Dedifferentiated amniotic fluid mesenchymal stem cell (primary cell): ENCODE data around the gene DPYSL4.
"Not testable (repeated sequence)": the region's sequence is repeated elsewhere in the genome, so short reads cannot be mapped to it uniquely, and the experiment has no call there.

Experiments
- DNase-seq: peaks from one replicate; pipeline ENCODE4 v3.0.0-alpha.2; 2016; ENCODE audit errors: extremely low spot score

The DPYSL4 gene

DNA sequence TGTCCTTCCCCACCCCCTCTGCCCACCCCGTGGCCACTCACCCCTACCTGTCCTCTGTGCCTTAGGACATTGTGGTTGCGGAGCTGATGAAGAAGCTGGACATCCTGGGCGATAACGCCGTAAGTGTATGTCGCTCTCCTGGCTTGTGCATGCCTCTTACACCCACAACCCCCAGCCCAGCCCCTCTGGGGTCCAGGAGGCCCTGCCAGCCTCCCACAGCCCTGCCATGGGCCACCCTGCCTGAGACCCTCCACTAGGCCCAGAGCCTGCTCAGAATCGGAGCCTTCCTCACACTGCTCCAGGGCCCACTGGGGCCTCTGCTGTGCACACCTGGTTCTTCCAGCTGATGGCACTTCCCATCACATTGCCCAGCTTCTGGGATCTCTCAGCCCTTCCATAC is 36.8 kb upstream of the DPYSL4 start:
- no peak for DNase-seq

- no peak for DNase-seq
These were observed 36.0 kb upstream of the DPYSL4 start for GRCh38 chr10:132150777-132151176.

- DNase-seq, result no peak
These were observed 35.3 kb upstream of the DPYSL4 start for GRCh38 chr10:132151286-132151950.

GRCh38 chr10:132151951-132152505 is 34.7 kb upstream of the DPYSL4 start:
- no peak for DNase-seq

- no peak for DNase-seq
These were observed 33.7 kb upstream of the DPYSL4 start for GRCh38 chr10:132152896-132153580.

GRCh38 chr10:132153616-132154217 is 33.0 kb upstream of the DPYSL4 start:
- DNase-seq, result no peak

DNA sequence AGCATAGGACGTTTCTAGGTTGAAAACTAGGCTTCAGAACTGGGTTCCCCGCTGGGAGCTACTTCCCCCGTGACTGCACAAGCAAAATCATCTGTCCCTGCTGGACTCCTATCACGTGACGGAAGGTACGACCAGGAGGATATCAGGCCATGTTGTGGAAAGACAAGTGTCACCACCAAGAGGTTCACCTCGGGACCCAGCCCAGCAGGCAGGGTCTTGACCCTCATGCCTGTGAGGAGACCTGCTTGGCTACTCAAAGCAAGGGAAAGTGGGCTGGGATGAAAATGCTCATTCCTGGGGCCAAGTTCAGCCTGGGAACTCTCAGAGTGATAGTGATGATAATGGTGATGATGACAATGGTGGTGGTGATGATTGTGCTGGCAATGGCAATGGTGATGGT is 32.3 kb upstream of the DPYSL4 start:
- DNase-seq, result no peak

GRCh38 chr10:132154931-132155330 is 31.8 kb upstream of the DPYSL4 start:
- no peak for DNase-seq

GRCh38 chr10:132155723-132156381 is 30.9 kb upstream of the DPYSL4 start:
- no peak for DNase-seq

GRCh38 chr10:132156382-132156781 is 30.4 kb upstream of the DPYSL4 start:
- no peak for DNase-seq

GRCh38 chr10:132157101-132157500 is 29.6 kb upstream of the DPYSL4 start:
- no peak for DNase-seq

DNA sequence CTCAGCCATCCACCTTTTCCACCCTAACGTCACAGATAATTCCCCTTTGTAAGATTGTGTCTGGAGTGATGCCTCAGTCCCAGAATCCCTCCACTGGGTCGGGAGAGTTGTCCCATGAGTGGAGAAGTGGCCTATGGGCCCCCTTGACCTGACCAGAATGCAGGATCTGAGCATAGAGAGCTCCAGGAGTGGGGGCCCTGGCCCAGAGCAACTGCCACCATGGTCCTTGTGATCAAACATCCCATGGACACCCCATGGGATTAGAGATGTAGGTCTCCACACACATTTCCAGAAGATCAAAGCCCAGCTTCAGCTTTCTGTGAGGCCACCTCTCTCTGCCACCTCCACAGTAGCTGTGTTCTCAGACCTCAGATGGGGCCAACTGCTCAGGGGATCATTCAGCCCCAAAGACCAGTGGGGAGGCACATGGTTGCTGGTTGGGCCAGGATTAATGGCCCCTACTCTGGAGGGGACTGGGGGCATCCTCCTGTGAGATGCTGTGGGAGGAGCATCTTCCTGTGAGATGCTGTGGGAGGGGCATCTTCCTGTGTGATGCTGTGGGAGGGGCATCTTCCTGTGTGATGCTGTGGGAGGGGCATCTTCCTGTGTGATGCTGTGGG is 28.5 kb upstream of the DPYSL4 start:
- no peak for DNase-seq

DNA sequence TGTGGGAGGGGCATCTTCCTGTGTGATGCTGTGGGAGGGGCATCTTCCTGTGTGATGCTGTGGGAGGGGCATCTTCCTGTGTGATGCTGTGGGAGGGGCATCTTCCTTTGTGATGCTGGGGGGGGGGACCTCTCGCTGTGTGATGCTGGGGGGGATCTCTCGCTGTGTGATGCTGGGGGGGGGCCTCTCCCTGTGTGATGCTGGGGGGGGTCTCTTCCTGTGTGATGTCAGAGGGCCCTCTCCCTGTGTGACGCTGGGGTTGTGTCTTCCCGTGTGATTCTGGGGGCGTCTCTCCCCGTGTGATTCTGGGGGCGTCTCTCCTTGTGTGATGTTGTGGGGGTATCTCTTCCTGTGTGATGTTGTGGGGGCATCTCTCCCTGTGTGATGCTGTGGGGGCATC is 27.9 kb upstream of the DPYSL4 start:
- DNase-seq, result no peak

DNA sequence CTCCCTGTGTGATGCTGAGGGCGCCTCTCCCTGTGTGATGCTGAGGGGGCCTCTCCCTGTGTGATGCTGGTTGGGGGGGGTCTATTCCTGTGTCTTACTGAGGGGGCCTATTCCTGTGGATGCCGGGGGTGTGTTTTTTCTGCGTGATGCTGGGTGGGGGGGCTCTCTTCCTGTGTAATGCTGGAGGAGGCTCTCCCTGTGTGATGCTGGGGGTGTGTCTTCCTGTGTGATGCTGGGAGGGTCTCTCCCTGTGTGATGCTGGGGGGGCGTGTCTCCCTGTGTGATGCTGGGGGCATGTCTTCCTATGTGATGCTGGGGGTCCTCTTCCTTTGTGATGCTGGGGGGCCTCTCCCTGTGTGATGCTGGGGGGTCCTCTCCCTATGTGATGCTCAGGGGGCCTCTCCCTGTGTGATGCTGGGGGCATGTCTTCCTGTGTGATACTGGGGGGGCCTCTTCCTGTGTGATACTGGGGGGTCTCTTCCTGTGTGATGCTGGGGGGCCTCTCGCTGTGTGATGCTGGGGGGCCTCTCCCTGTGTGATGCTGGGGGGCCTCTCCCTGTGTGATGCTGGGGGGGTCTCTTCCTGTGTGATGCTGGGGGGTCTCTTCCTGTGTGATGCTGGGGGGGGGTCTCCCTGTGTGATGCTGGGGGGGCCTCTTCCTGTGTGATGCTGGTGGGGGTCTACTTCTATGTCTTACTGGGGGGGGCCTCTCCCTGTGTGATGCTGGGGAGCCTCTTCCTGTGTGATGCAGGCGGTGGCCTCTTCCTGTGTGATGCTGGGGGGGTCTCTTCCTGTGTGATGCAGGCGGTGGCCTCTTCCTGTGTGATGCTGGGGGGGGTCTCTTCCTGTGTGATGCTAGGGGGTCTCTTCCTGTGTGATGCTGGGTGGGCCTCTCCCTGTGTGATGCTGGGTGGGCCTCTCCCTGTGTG is 27.2 kb upstream of the DPYSL4 start:
- DNase-seq, result not testable (repeated sequence)

DNA sequence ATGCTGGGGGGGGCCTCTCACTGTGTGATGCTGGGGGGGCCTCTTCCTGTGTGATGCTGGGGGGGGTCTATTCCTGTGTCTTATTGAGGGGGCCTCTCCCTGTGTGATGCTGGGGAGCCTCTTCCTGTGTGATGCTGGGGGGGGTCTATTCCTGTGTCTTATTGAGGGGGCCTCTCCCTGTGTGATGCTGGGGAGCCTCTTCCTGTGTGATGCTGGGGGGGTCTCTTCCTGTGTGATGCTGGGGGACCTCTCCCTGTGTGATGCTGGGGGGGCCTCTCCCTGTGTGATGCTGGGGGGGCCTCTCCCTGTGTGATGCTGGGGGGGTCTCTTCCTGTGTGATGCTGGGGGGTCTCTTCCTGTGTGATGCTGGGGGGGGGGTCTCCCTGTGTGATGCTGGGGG is 26.5 kb upstream of the DPYSL4 start:
- DNase-seq, result not testable (repeated sequence)

- DNase-seq, result not testable (repeated sequence)
These were observed 25.7 kb upstream of the DPYSL4 start for GRCh38 chr10:132160834-132161622.

GRCh38 chr10:132162021-132162531 is 24.7 kb upstream of the DPYSL4 start:
- DNase-seq, result no peak

DNA sequence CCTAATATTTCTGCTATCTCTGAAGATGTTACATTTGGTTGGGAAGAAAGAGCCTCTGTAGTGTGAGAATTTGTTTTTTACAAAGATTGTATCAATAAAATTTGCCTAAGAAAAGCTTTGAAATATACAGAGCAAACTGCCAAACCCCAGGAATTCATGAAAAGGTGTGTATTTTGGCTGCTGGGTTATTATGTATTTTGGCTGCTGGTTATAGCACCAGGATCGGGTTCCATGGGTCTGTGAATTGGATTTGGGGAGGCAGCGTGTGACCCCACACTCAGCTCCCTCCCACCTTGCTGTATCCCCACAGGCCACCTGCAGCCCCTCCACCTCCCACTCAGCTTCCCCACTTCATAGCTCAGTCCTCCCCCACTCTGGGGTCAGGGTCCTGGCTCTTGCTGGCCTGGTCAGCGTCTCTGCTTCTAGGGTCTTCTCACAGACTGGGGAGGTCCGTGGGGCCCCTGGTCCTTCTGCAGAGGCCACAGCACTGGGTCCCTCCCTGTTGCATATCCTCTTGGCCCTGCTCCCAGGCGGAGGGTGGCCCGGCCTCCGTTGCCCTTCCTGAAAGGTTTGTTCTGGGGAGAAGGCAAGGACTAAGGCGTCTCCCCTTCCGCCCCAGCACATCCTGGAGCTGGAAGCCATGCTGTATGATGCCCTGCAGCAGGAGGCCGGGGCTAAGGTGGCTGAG is 24.0 kb upstream of the DPYSL4 start:
- no peak for DNase-seq

DNA sequence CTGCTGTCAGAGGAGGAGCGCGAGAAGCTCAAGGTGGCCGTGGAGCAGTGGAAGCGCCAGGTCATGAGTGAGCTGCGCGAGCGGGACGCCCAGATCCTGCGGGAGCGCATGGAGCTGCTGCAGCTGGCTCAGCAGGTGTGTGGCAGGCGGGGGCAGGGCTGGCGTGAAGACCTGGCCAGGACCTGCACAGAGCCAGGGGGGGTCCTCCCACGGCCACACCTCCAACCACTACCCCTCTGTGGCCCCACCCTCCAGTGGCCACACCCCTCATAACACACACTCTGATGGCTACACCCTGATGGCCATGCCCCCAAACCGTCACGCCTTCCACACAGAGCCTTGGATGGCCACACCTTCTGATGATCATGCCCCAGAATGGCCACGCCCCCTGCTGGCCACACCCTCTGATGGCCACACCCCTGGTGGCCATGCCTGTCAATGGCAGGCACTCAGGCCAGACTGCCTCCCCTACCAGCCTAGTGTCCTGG is 23.4 kb upstream of the DPYSL4 start:
- DNase-seq, result no peak
